Hematopoietic multipotent progenitor cell treated with erythropoietin and hydrocortisone succinate and interleukin-3 and kit ligand, for 8 days (in vitro differentiated cells): ENCODE results near the gene VWF.
"Not testable (repeated sequence)": the region's sequence is repeated elsewhere in the genome, so short reads cannot be mapped to it uniquely, and the experiment has no call there.

Experiments
- DNase-seq: peaks from one replicate; pipeline ENCODE4 v3.0.0-alpha.2; 2015

VWF gene

GRCh38 chr12:6124411-6125309, at the start of gene VWF:
VWF (minus strand) TSS chr12:6124670; CDS start chr12:6123196, 1,474 bp downstream.
- DNase-seq: no peak

GRCh38 chr12:6172862-6173261, 48.4 kb upstream of the VWF start:
- no peak for DNase-seq

DNA sequence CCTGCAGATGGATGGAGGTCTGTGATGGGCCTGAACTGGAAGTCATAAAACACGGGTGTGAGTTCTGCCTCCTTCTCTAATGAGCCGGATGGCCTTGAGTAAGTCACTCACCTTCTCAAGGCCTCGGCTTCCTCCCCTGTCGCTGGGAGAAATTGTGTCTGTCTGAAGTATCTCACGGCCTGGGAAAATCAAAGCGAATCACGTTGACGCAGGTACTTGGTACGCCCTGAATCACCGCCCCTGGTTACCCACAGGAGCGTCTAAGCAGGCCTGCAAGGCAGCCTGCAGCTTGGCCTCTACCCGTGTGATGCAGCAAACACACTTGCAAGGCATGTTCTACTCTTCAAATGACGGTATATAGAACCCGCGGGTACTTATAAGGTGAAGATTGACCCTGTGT, 47.6 kb upstream of the VWF start:
- no peak for DNase-seq

DNA sequence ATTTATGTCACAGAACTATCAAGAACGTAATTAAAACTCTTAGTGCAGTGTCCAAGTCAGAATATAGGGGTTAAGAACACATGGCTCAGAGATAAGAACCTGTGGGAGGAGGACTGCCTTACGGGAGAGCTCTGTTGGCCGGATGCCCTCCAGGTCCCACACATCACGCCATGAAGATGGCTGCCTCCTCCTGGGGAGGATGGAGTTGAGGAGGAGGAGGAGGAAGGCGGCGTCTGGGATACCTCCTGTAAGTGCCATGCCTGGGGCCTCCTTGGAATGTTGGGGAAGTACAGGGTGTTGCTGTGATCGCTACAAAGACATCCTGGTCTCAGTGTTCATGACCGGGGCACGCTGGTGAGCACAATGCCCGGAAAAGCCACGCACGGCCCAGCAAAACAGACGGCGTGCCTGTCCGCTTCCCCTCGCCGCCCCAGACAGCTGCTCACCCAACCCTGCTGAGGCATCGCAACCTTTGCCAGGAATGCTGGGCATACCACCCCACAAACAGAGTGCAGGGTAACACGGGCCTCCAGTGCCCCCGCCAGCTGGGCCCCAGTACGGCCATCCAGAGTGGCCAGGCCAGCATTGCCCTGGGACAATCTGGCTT, 47.0 kb upstream of the VWF start:
- peak; percentile 22 for DNase-seq

- peak; percentile 78 for DNase-seq
Observed at GRCh38 chr12:6167327-6168280, 43.1 kb upstream of the VWF start.

DNA sequence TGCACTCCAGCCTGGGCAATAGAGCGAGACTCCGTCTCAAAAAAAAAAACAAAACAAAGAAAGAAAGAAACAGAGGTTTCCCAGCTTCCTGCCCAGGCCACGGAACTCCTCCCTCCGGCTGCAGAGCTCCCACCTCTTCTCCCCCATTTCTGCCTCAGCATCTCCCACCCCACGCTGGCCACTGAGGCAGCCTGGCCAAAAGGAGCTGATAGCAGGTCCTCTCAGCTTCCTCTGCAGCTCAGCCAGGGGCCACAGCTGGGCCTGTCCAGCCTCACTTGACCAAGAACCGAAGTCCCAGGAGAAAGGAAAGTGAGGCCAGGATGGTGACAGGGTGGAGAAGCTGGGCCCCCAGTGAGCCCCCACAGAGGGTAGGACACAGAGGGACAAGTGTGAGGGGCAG, 42.3 kb upstream of the VWF start:
- no peak for DNase-seq

DNA sequence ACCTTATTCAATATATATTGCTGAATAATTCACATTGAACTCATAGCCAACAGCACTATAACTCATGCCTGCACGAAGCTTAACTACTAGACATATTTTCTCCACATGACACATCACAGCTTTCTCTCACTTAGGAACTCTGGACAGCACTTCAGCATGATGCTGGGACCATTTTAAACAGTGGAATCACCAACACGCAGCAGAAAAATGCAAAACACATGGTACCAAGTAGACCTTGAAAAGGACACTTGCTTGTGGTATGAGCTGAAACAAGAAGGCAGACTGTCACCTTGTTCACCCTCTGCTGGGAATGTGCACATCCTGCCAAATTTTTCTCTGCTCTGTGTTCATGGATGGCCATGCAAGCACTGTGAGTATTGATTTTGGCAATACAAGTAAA, 40.9 kb upstream of the VWF start:
- no peak for DNase-seq

DNA sequence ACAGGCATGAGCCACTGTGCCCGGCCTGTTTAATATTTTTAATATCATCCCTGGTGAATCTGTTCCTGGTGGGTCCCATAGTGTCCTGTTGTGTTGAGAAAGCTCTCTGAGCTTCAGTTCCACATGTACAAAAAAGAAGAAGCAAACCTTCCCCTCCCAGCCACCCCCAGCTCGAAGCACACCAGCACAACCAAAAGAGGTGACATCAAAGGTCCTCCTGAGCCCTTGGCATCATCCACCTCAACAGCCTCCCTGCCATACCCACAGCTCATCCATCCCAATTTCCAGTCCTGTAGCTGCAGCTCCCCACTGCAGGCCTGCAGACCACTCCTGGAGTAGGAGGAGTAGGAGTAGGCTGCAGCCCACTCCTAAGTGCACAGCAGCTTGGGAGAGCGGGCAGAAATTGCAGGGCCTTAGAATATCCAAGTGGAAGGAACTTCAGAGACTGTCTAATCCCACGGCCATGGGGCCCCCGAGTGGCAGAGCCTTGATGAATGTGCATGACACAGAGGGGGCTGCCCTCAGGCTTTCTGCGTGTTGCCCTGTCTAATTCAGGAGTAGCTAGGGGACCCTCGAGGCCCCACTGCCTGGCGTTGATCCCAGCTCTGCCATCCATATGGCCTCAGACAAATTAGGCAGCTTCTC, 39.1 kb upstream of the VWF start:
- no peak for DNase-seq

GRCh38 chr12:6161124-6161882, 36.8 kb upstream of the VWF start:
- no peak for DNase-seq

- not testable (repeated sequence) for DNase-seq
Observed at GRCh38 chr12:6160049-6160649, 35.7 kb upstream of the VWF start.

- not testable (repeated sequence) for DNase-seq
Observed at GRCh38 chr12:6159166-6160011, 34.9 kb upstream of the VWF start.

DNA sequence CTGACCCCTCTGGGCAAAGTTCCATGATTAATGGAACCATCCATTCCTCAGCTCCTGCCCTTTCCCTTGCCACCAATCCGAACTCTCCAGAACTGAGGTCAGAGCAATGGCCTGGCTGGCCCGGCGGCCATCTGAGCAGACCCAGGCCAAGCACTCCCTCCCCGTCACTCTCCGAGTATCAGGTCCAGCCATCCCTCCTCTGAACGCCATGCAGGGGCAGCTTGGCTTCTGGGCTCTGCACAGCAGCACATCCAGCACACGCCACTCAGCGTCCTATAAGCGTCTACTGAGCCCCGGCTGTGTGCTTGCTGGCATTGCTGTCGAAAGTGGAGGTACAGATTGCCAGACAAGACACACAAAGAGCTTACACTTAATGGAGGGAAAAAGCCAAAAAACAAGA, 34.3 kb upstream of the VWF start:
- no peak for DNase-seq

GRCh38 chr12:6158255-6158654, 33.8 kb upstream of the VWF start:
- DNase-seq: no peak

- DNase-seq: no peak
Observed at GRCh38 chr12:6157482-6157881, 33.0 kb upstream of the VWF start.

GRCh38 chr12:6154730-6155459, 30.4 kb upstream of the VWF start:
- no peak for DNase-seq

DNA sequence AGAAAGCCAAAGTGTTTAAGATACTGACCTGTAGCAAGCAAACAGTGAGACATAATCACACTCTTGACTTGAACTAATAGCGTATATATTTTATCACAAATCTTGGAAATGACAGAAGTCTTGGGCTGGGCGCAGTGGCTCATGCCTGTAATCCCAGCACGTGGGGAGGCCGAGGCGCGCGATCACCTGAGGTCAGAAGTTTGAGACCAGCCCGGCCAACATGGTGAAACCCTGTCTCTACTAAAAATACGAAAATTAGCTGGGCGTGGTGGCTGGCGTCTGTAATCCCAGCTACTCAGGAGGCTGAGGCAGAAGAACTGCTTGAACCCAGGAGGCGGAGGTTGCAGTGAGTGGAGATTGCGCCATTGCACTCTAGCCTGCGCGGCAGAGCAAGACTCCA, 24.3 kb upstream of the VWF start:
- not testable (repeated sequence) for DNase-seq

GRCh38 chr12:6148061-6148460, 23.6 kb upstream of the VWF start:
- no peak for DNase-seq

DNA sequence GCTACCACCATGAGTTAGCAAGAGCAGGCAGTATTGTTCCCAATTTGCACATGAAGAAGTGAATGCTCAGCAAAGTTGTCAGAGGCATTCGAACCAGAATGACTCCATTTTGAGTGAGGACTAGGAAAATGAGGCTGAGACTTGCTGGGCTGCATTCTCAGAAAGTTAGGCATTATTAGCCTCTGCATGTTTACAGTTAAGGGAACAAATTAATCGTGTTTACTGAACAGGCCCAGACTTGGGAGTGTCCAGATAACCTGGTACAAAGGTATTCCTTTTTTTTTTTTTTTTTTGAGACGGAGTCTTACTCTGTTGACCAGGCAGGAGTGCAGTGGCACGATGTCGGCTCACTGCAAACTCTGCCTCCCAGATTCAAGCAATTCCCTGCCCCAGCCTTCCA, 22.5 kb upstream of the VWF start:
- no peak for DNase-seq

- no peak for DNase-seq
Observed at GRCh38 chr12:6146509-6146908, 22.0 kb upstream of the VWF start.

GRCh38 chr12:6145564-6145963, 21.1 kb upstream of the VWF start:
- DNase-seq: no peak
